Measurements from ENCODE around the gene MATN3. TPM values are rescaled to one million over a fixed set of nuclear protein-coding genes. Genes with fewer than 3 reads are reported as not detected.
A peak's percentile ranks its signal among the peaks of the same experiment; 100 is the strongest.

The MATN3 gene
- total and polyA plus RNA-seq, 2 of the 13 experiments (the other 11 are each of a cell fraction or from before 2014, with no cell fraction given) = 36.1 to 208 TPM

- FAIRE-seq = no peak
- TF ChIP-seq ATF5 (CRISPR knock-in tag; IDR thresholded peaks at IDR 0.05; ENCODE audit: low read depth) (peak; percentile 16; the same call in 1 of the 2 replicates), MTA1 (CRISPR knock-in tag; IDR thresholded peaks at IDR 0.05; ENCODE audit: borderline replicate concordance) (no peak), CCDC6 (CRISPR knock-in tag; IDR thresholded peaks at IDR 0.05) (peak; percentile 96), ETS1 (CRISPR knock-in tag; IDR thresholded peaks at IDR 0.05) (no peak), PRMT3 (CRISPR knock-in tag; IDR thresholded peaks at IDR 0.05; ENCODE audit: borderline replicate concordance, low read depth) (no peak; the same call in 1 of the 2 replicates), SMARCC2 (IDR thresholded peaks at IDR 0.05) (no peak), NR1H2 (CRISPR knock-in tag; IDR thresholded peaks at IDR 0.05; ENCODE audit: borderline replicate concordance, low read depth) (peak; percentile 43; the same call in 1 of the 2 replicates), ZFP37 (CRISPR knock-in tag; IDR thresholded peaks at IDR 0.05; ENCODE audit: borderline replicate concordance) (peak; percentile 80), HDAC6 (IDR thresholded peaks at IDR 0.05; ENCODE audit: low read depth, low read length) (no peak), HHEX (CRISPR knock-in tag; IDR thresholded peaks at IDR 0.05) (no peak), ZNF331 (CRISPR knock-in tag; IDR thresholded peaks at IDR 0.05) (peak; percentile 88), ZNF703 (CRISPR knock-in tag; IDR thresholded peaks at IDR 0.05; ENCODE audit: borderline replicate concordance) (peak; percentile 9; the same call in 1 of the 2 replicates), KMT2A (CRISPR knock-in tag; IDR thresholded peaks at IDR 0.05) (peak; percentile 98), PAXIP1 (CRISPR knock-in tag; conservative IDR thresholded peaks at IDR 0.05) (peak; percentile 51), ZFP36 (IDR thresholded peaks at IDR 0.05; ENCODE audit: borderline replicate concordance, low read depth, low read length, partially characterized antibody) (no peak), ATF3 (CRISPR knock-in tag; IDR thresholded peaks at IDR 0.05) (peak; percentile 68), ZNF883 (CRISPR knock-in tag; IDR thresholded peaks at IDR 0.05; ENCODE audit: not compliant biosample characterization) (peak; percentile 98), ZNF367 (CRISPR knock-in tag; IDR thresholded peaks at IDR 0.05; ENCODE audit: borderline replicate concordance) (peak; percentile 48; the same call in 1 of the 2 replicates)
These were observed 22.6 kb downstream of the MATN3 start, which contains the start of gene WDR35 for GRCh38 chr2:19989667-19990415. WDR35 (minus strand) TSS chr2:19990105; CDS start chr2:19990015, 90 bp downstream.

More at GRCh38 chr2:19989667-19990415, 22.6 kb downstream of the MATN3 start, which contains the start of gene WDR35:
- Histone ChIP-seq H4K20me1 (ENCODE audit: insufficient read depth, low read length) (no peaks in the 10 kb centered on the region), H3K27ac (ENCODE audit: extremely low read length, insufficient read depth, low read length) (peak within 1 kb of the TSS; percentile 70), H3K9ac (ENCODE audit: insufficient read depth, low read depth, low read length) (peak within 1 kb of the TSS; percentile 69), H3K4me2 (ENCODE audit: low read depth, low read length) (peak within 1 kb of the TSS; percentile 92), H3K79me2 (ENCODE audit: insufficient read depth, low read length) (peaks cover 22% of the 10 kb centered on the region), H3K4me3 (replicated peaks in 1 of 3; ENCODE audit: insufficient read depth in 1 of 3, low read depth in 2 of 3, low read length in 3 of 3) (peak within 1 kb of the TSS; percentile 75 to 90 (median 78)), H3K36me3 (replicated peaks in 1 of 2; ENCODE audit: control insufficient read depth in 1 of 2, insufficient read depth in 2 of 2, low read length in 2 of 2) (peaks cover 3 to 4% of the 10 kb centered on the region in 2 experiments; a peak in 4 of 5 replicates), H3K27me3 (ENCODE audit: control insufficient read depth in 1 of 2, insufficient read depth in 2 of 2, low read length in 2 of 2) (no peaks in the 10 kb centered on the region; a peak in 1 of 5 replicates), H2AFZ (ENCODE audit: low read length) (peak within 1 kb of the TSS; percentile 57), H3K9me3 (ENCODE audit: low read length) (no peaks in the 10 kb centered on the region), H3K4me1 (ENCODE audit: insufficient read depth, low read length) (peaks cover 30% of the 10 kb centered on the region)
- ATAC-seq (peak; percentile 97), DNase-seq (ENCODE audit: low spot score) (peak; percentile 90)
- in situ Hi-C loops (cut with HindIII; ENCODE audit: extremely low pct_ligation_motif_present, low pct_unique_long_range_greater_than_20kb) (no loop called here), intact Hi-C loops (cut with micrococcal nuclease; ENCODE audit: unreplicated experiment) (loop anchor here (1.0 to 2.0 kb wide), 2 partner anchors 25 to 61 kb away; partner anchors contain the start of gene LAPTM4A)
- under 1% methylated on average over 26 of the region's 70 CpGs for WGBS (ENCODE audit: low lambda C conversion rate)
- CTCF ChIA-PET (ENCODE audit: low intra/inter-chr PET ratio, low total read pairs) = interaction anchor here (2.0 kb wide), 1 partner anchor 108 kb away, joined by 5 read pairs; no protein-coding TSS in a partner anchor
- POLR2A ChIA-PET = interaction anchor here (0.5 to 2.0 kb wide), 11 partner anchors 17 to 235 kb away, joined by 3 to 28 read pairs (median 6); partner anchors contain the start of genes LAPTM4A and TTC32
- no TSS peak for BruUV-seq (replicated peaks)

All from HepG2 (cell line).